Bronchial epithelial cell (primary cell): ENCODE results near the gene C16orf95. TPM values are rescaled to one million over a fixed set of nuclear protein-coding genes. Genes with fewer than 3 reads are reported as not detected.
A peak's percentile ranks its signal among the peaks of the same experiment; 100 is the strongest.
"Not testable (repeated sequence)": the region's sequence is repeated elsewhere in the genome, so short reads cannot be mapped to it uniquely, and the experiment has no call there.

ENCODE experiments used
- DNase-seq: peaks from one replicate; pipeline ENCODE4 v3.0.0-alpha.2; 2010; ENCODE audit warnings: low read depth
- FAIRE-seq: peaks from 2 replicates; lab custom pipeline; 2011; peaks lifted over from hg19 to GRCh38; lab: Jason Lieb, UNC
- H3K27me3 ChIP-seq: 2 replicates; pipeline ENCODE4 v1.5.1; 2011; ENCODE audit warnings: low read length; ENCODE audit not compliant: control insufficient read depth, insufficient read depth
- H3K36me3 ChIP-seq: 2 replicates; pipeline ENCODE4 v1.5.1; 2011; ENCODE audit warnings: low read length; ENCODE audit not compliant: control insufficient read depth, insufficient read depth
- H3K4me3 ChIP-seq: 2 replicates; pipeline ENCODE4 v1.5.1; 2011; ENCODE audit warnings: mild to moderate bottlenecking, low read depth, low read length, control low read depth
- CTCF ChIP-seq: IDR thresholded peaks from 2 replicates; pipeline ENCODE4 v1.5.1; 2011; ENCODE audit warnings: mild to moderate bottlenecking, moderate library complexity, low read length, control low read depth, inconsistent platforms; ENCODE audit not compliant: insufficient read depth, severe bottlenecking
- total RNA-seq: library from RNA; depleted of rRNA; stranded (reverse); fragments of >200 nt; gene quantifications from 2 replicates; pipeline ENCODE4 v1.2.1, GENCODE V29; 2014

The C16orf95 gene
- total RNA-seq = 0.79 and 1.8 TPM in 2 replicates

- peak within 1 kb of the TSS; percentile 71 for H3K4me3 ChIP-seq
- peak; percentile 60 for TF ChIP-seq CTCF
- FAIRE-seq = no peak
- peak; percentile 81 for DNase-seq
- H3K36me3 ChIP-seq = no peaks in the 10 kb centered on the region
- H3K27me3 ChIP-seq = no peaks in the 10 kb centered on the region
Measured at GRCh38 chr16:87316923-87317749, at the start of gene C16orf95. TSS of gene C16orf95 (minus strand) at chr16:87317392. CDS start at chr16:87317242, 150 bp downstream.

- DNase-seq (no peak), FAIRE-seq (no peak)
- Histone ChIP-seq H3K4me3 (no peak overlapping the region), H3K36me3 (peaks cover 11% of the 10 kb centered on the region), H3K27me3 (no peaks in the 10 kb centered on the region)
- TF ChIP-seq CTCF = no peak
Measured at GRCh38 chr16:87366930-87367329, 49.7 kb upstream of the C16orf95 start.

GRCh38 chr16:87366288-87366687 lies 49.1 kb upstream of the C16orf95 start:
- peaks cover 15% of the 10 kb centered on the region for H3K36me3 ChIP-seq
- no peak for TF ChIP-seq CTCF
- no peak for FAIRE-seq
- no peak for DNase-seq
- no peak overlapping the region for H3K4me3 ChIP-seq
- H3K27me3 ChIP-seq = no peaks in the 10 kb centered on the region

GRCh38 chr16:87365021-87365713 lies 48.0 kb upstream of the C16orf95 start:
- no peak for TF ChIP-seq CTCF
- H3K36me3 ChIP-seq = peaks cover 19% of the 10 kb centered on the region
- H3K4me3 ChIP-seq = no peak overlapping the region
- no peaks in the 10 kb centered on the region for H3K27me3 ChIP-seq
- FAIRE-seq = no peak
- DNase-seq = no peak

- no peak for TF ChIP-seq CTCF
- Histone ChIP-seq H3K4me3 (no peak overlapping the region), H3K36me3 (peaks cover 27% of the 10 kb centered on the region), H3K27me3 (no peaks in the 10 kb centered on the region)
- FAIRE-seq (no peak), DNase-seq (no peak)
Measured at GRCh38 chr16:87363771-87364455, 46.7 kb upstream of the C16orf95 start.

GRCh38 chr16:87362828-87363559 lies 45.8 kb upstream of the C16orf95 start:
- not testable (repeated sequence) for H3K27me3 ChIP-seq, H3K4me3 ChIP-seq, DNase-seq, FAIRE-seq
- H3K36me3 ChIP-seq = peaks cover 32% of the 10 kb centered on the region
